ENCODE measurements around the gene SCUBE2.
"Not testable (repeated sequence)": the region's sequence is repeated elsewhere in the genome, so short reads cannot be mapped to it uniquely, and the experiment has no call there.

The SCUBE2 gene

DNA sequence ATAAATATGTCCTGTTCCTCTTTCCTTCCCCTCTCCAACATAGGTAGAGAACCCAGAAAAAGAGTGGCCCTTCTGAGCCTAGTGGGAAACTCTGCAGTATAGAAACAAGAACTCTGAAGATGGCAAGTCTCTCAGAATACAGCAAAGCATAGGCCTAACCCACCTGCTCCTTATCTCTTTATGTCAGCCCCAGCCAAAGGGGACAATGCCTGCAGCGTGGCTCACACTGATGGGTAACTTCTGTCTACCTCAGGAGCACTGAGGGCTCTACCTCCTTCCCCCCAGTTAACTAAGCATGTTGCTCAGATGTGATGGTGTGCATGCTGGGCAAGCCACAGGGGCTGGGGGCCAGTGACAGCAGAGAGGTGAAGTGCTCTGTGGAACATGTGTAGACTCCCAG, 82.7 kb downstream of the SCUBE2 start:
- DNase-seq (ENCODE audit: low read depth in 2 of 2), result no peak

DNA sequence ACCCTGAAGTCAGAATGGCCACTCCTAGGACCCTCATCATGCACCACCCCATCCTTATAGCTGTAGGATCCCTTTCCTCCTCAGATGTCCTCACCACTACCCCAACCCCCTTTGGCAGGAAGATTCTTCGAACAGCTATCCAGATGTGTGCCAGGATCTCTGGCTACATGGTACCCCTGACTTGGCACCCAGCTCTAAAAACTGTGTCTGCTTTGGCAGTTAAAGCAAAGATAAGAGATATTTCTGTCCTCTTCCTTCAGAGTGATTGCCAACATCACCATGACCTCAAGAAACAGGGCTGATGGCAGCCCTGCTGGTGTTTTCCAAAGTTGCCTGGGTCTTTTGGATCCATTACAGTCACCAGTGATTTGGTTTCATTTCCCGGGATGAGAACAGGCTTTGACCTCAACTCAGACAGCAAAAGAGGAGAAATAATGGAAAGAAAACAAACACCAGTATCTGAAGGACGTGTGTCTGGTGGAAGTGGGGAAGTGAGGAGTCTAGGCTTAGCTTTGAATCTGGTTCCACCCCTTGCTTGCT, 83.3 kb downstream of the SCUBE2 start:
- DNase-seq (ENCODE audit: low read depth in 2 of 2), result no peak

- DNase-seq (ENCODE audit: low read depth in 2 of 2), result no peak
Observed at GRCh38 chr11:9005087-9005486, 86.3 kb downstream of the SCUBE2 start.

- DNase-seq (ENCODE audit: low read depth in 2 of 2), result no peak
Observed at GRCh38 chr11:9004183-9004926, 87.0 kb downstream of the SCUBE2 start.

DNA sequence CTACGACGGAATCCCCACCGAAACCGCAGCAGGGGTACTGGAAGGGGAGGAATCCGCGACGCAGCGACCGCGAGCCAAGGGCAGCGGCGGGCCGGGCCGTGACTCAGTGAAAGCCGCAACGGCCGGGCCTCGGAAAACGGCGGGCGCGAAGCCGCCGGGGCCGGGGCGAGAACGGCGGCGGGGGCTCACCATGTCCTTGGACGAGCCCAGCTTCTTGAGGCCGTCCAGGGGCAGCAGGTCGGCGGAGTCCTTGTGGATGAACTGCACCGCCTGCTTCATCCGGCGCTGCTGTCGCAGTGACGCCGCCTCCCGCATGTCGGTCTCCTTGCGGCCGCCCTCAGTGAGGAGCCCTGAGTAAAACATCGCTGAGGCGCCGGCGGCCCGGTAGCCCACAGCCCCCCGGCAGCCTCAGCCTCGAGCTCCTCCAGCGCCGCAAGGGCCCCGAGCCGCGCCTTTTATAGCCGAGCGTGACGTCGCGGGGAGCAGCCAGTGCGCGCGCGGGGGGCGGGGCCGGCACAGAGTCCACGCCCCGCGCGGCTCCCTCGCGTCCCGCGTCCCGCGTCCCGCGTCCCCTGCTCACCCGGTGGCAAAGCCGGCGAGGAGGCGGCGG, 87.7 kb downstream of the SCUBE2 start, which contains the start of gene NRIP3:
Gene NRIP3 (minus strand): TSS at position 429 of the 610 bp plus-strand sequence. CDS start 66 bp downstream, at position 363.
- DNase-seq (ENCODE audit: low read depth in 2 of 2), result peak; percentile 56 to 62

DNA sequence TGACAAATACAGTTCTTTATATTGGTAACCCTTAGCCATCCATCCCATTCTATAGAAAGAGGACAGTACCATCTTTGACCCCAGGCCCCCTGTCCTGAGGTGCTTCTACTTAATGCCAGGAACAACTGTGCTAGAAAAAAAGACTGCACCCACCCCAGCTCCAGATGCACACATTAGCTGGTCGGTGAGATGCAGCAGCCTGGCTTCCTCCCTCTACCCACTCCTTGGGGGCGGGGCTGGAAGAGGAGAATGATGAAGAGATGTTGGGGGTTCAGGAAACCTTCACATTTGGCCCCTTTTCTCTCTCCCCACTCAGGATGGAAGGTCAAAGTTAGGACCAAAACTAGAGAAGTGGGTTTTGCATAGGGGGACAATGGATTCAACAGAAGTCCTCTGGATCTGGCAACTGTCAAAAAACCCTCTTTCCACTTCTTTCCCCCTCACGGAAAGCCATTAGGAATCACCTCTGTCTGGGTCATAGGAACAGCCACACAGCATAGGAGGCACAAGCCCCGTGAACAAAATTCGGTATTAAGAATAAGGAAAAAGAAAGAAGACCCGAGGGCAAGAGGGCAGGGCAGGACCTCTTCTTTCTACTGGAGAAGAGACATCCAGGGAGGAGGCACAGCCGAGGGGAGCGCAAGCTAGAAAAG, 88.4 kb downstream of the SCUBE2 start:
- no peak for DNase-seq (ENCODE audit: low read depth in 2 of 2)

DNA sequence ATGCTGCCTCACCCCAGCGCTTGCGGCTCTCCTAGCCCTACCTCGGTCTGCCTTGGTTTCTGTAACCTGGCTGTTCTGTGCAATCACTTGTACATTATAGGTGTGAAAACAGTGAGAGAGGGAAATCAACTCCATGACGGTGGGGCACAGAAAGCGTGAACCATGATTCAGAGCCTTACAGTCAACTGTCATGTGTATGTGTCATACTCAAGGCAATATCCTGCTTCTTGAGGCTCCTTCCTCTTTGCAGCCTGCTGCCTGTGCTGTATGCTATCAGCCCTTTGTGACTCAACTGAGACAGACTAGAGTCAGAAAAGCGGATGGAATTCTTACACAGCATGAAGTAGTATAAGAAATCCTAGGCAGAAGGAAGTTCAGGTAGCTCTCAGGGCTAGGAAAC, 89.7 kb downstream of the SCUBE2 start:
- DNase-seq (ENCODE audit: low read depth in 2 of 2), result peak in 1 of 2 donors; percentile 29

GRCh38 chr11:8998017-8998416, 93.4 kb downstream of the SCUBE2 start:
- DNase-seq (ENCODE audit: low read depth in 2 of 2), result no peak

GRCh38 chr11:8997451-8997850, 93.9 kb downstream of the SCUBE2 start:
- no peak for DNase-seq (ENCODE audit: low read depth in 2 of 2)

- DNase-seq (ENCODE audit: low read depth in 2 of 2), result no peak
Observed at GRCh38 chr11:8989453-8989852, 101.9 kb downstream of the SCUBE2 start.

DNA sequence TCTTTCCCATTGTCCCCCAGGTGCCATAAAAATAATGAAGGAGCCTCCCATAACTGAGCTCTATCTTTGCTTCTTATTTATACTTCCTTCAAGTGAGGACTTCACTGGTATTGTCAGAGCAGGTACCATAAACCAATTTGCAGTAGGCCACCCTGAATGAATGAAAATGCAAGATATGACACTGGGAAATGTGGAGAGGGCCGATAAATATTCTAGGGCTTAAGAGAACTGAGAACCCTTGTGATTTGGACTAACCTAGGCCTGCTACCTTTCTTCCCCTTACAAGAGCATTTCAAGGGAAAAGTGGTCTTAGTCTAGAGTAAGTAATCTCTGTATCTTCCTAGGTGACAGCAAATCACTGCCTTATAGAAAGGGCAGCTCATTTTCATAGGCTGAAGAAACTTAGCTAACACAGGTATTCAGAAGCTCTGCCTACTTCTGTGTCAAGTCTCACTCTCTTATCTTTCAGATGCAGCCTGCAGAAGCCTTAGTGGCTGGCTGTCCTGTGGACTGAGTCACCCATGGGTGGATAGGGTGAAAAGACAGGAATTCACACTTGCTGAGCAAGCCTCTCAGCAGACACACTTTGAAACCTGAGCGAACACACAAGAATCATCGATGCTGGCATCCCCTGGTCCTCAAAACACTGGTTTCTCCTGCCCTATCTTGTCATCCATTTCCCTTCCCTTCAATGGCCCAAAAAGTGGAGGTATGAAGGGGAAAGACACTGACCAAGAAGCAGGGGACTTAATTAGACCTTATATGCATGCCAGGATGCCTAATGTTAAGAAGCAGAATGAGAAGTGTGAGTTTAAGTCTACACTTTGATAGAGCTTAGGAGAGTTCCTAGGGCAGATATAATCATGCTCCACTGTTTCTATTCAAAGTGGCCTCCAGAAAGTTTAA, 102.8 kb downstream of the SCUBE2 start:
- DNase-seq (ENCODE audit: low read depth in 2 of 2), result no peak

DNA sequence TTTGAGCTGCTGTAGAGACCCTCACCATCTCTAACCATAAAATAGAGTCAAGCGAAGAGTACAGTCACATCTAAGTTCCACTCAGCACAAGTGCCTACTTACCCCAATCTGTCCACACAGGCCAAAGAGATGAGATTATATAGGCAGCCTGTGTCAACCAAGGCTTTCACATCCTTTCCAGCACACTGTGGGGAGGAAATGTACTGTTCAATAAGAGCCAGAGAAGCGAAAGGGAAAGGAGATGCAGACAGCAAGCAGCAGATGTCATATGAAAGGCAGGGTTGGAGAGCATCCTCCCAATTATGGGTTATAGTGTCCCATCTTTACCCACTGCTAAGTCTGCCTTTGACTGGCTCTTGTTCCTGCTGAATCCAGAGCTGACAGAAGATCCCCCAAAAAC, 104.0 kb downstream of the SCUBE2 start:
- DNase-seq (ENCODE audit: low read depth in 2 of 2), result no peak

DNA sequence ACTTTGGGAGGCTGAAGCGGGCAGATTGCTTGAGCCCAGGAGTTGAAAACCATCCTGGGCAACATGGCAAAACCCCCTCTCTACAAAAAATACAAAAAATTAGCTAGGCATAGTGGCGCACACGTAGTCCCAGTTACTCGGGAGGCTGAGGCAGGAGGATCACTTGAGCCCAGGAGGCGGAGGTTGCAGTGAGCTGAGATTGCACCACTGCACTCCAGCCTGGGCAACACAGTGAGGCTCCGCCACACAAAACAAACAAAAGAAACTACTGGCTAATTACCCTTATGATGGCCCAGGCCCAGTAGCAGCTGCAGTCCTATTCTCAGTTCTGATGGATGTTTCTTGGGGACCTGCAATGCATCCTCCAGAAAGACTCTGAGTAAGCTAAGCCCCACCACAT, 104.6 kb downstream of the SCUBE2 start:
- DNase-seq (ENCODE audit: low read depth in 2 of 2), result not testable (repeated sequence)

DNA sequence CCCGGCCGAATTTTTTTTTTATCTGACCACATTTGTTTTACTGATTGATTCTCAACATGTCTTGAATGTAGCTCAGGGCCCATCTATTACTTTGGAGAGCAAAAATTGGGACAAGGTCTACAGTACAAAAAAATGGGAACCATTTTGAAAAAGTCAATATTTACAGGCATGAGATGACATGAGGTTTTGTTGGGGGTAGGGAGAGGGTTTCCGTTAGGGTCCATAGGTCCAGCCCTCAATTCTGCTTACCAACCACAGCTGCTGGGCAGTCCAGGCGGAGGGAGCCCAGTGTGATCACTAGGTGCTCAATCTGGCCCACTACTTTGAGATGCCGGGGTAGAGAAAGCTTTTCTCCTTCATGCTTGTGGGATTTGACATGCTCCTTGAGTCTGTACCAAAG, 105.9 kb downstream of the SCUBE2 start:
- DNase-seq (ENCODE audit: low read depth in 2 of 2), result no peak

- DNase-seq (ENCODE audit: low read depth in 2 of 2), result no peak
Observed at GRCh38 chr11:8983552-8983951, 107.8 kb downstream of the SCUBE2 start.

- DNase-seq (ENCODE audit: low read depth in 2 of 2), result no peak
Observed at GRCh38 chr11:8980485-8980884, 110.9 kb downstream of the SCUBE2 start.

- DNase-seq (ENCODE audit: low read depth in 2 of 2), result not testable (repeated sequence)
Observed at GRCh38 chr11:8979365-8979764, 112.0 kb downstream of the SCUBE2 start.

DNA sequence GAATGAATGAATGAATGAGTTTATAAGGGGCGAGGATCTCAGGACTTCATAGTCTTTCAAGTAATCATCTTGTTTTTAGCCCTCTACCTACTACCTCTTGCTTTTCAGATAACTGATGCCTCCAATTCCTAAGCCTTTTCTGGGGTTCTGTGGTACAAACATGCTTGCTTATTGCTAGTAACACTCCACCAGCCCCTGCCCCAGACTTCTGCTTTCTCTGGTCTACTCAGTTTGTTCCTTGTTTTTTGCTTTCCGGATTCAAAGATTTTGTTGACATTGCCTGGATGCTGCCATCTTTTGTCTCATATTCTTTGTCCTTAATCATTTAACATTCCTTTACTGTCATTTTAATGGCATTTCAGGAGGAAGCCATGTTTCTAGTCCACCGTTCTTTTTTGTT, 118.3 kb downstream of the SCUBE2 start:
- no peak for DNase-seq (ENCODE audit: low read depth in 2 of 2)

DNA sequence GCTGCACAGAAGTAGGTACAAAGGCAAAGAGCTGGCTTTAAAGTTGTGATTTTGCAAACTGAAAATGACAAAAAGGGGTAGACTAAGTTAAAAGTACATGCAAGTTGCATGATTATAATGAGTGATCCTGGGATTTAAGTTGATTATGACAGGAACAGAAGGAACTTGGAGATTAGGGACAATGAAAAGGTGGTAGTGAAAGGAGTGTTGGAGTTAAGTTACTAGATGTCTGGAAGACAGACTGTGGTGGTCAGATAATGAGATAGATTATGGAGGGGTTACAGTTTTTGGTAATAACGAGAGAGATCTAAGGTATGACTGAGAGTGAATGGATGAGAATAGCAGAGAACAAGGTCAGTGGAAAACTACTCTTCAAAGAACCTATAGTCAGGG, 119.5 kb downstream of the SCUBE2 start:
- no peak for DNase-seq (ENCODE audit: low read depth in 2 of 2)

- DNase-seq (ENCODE audit: low read depth in 2 of 2), result no peak
Observed at GRCh38 chr11:8971196-8971923, 120.0 kb downstream of the SCUBE2 start.

Data from stimulated activated CD8-positive, alpha-beta memory T cell treated with anti-CD3 and anti-CD28 coated beads, Interleukin-15, amount 100 ng/mL, for 4 hours (primary cell).